Loucy (cell line): Measurements from ENCODE around the gene IGSF3.

Source experiments
- EZH2phosphoT487 ChIP-seq: fragments of 200-600 bp; IDR thresholded peaks from 2 replicates; pipeline ENCODE4 v1.6.1; 2018; ENCODE audit warnings: antibody characterized with exemption, mild to moderate bottlenecking, moderate library complexity, borderline replicate concordance
- TF ChIP-seq, protein P1 (sequence below): fragments of 200-600 bp; sonication (generic); conservative IDR thresholded peaks from 2 replicates; pipeline ENCODE4 v1.5.1; 2014; ENCODE audit warnings: mild to moderate bottlenecking, antibody characterized with exemption, low read length

DNA sequence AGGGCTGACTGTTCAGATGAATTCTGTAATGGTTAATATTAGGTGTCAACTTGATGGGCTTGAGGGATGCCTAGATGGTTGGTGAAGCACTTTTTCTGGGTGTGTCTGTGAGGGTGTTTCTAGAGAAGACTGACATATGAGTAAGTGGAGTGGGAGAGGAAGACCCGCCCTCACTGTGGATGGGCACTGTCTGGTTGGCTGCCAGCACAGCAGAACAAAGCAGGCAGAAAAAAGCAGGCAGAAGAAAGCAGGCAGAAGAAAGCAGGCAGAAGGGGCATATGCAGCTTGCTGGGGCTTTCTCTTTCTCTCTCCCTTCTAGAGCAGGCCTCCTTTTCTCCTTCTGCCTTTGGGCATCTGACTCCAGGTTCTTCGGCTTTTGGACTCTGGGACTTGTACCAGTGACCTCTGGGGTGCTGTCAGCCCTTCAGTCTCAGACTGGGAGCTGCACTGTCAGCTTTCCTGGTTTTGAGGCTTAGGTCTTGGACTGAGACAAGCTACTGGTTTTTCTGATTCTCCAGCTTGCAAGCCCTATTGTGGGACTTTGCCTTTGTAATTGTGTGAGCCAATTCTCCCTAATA is 43.8 kb upstream of the IGSF3 start:
- TF ChIP-seq, protein P1, sequence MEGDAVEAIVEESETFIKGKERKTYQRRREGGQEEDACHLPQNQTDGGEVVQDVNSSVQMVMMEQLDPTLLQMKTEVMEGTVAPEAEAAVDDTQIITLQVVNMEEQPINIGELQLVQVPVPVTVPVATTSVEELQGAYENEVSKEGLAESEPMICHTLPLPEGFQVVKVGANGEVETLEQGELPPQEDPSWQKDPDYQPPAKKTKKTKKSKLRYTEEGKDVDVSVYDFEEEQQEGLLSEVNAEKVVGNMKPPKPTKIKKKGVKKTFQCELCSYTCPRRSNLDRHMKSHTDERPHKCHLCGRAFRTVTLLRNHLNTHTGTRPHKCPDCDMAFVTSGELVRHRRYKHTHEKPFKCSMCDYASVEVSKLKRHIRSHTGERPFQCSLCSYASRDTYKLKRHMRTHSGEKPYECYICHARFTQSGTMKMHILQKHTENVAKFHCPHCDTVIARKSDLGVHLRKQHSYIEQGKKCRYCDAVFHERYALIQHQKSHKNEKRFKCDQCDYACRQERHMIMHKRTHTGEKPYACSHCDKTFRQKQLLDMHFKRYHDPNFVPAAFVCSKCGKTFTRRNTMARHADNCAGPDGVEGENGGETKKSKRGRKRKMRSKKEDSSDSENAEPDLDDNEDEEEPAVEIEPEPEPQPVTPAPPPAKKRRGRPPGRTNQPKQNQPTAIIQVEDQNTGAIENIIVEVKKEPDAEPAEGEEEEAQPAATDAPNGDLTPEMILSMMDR = no peak
- no peak for TF ChIP-seq EZH2phosphoT487
